Ishikawa (cell line): Measurements from ENCODE around the gene CMYA5.
A peak's percentile ranks its signal among the peaks of the same experiment; 100 is the strongest.

ENCODE experiments used
- CEBPB ChIP-seq: IDR thresholded peaks from 2 replicates; pipeline ENCODE4 v1.6.1; 2012
- CREB1 ChIP-seq: IDR thresholded peaks from 2 replicates; pipeline ENCODE4 v1.6.1; 2012; ENCODE audit warnings: low read depth
- EGR1 ChIP-seq: IDR thresholded peaks from 2 replicates; pipeline ENCODE4 v1.6.1; 2012
- EP300 ChIP-seq: IDR thresholded peaks from 2 replicates; pipeline ENCODE4 v1.6.1; 2012; ENCODE audit warnings: borderline replicate concordance
- FOXM1 ChIP-seq: IDR thresholded peaks from 2 replicates; pipeline ENCODE4 v1.6.1; 2012; ENCODE audit warnings: low read depth, borderline replicate concordance
- MAX ChIP-seq: IDR thresholded peaks from 2 replicates; pipeline ENCODE4 v1.6.1; 2012
- NFIC ChIP-seq: IDR thresholded peaks from 2 replicates; pipeline ENCODE4 v1.6.1; 2012
- RAD21 ChIP-seq: IDR thresholded peaks from 2 replicates; pipeline ENCODE4 v1.6.1; 2012; ENCODE audit warnings: low read depth
- REST ChIP-seq: IDR thresholded peaks from 2 replicates; pipeline ENCODE4 v1.6.1; 2012; ENCODE audit warnings: low read depth, mild to moderate bottlenecking
- TAF1 ChIP-seq: IDR thresholded peaks from 2 replicates; pipeline ENCODE4 v1.6.1; 2012; ENCODE audit warnings: low read depth, mild to moderate bottlenecking
- TCF12 ChIP-seq: IDR thresholded peaks from 2 replicates; pipeline ENCODE4 v1.6.1; 2012; ENCODE audit warnings: low read depth
- TEAD4 ChIP-seq: IDR thresholded peaks from 2 replicates; pipeline ENCODE4 v1.6.1; 2012
- YY1 ChIP-seq: IDR thresholded peaks from 2 replicates; pipeline ENCODE4 v1.6.1; 2012; ENCODE audit warnings: low read depth
- ZBTB7A ChIP-seq: IDR thresholded peaks from 2 replicates; pipeline ENCODE4 v1.6.1; 2012; ENCODE audit warnings: low read depth
- TF ChIP-seq, protein P1 (sequence below): IDR thresholded peaks from 2 replicates; pipeline ENCODE4 v1.6.1; 2012

The CMYA5 gene

GRCh38 chr5:79666758-79667157 lies 22.9 kb upstream of the CMYA5 start:
- no peak for TF ChIP-seq TCF12
- TF ChIP-seq REST, result no peak
- TF ChIP-seq FOXM1, result no peak
- no peak for TF ChIP-seq CREB1
- no peak for TF ChIP-seq CEBPB
- TF ChIP-seq TAF1, result no peak
- TF ChIP-seq, protein P1, sequence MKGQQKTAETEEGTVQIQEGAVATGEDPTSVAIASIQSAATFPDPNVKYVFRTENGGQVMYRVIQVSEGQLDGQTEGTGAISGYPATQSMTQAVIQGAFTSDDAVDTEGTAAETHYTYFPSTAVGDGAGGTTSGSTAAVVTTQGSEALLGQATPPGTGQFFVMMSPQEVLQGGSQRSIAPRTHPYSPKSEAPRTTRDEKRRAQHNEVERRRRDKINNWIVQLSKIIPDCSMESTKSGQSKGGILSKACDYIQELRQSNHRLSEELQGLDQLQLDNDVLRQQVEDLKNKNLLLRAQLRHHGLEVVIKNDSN, result no peak
- TF ChIP-seq TEAD4, result no peak
- TF ChIP-seq EP300, result no peak
- no peak for TF ChIP-seq MAX
- no peak for TF ChIP-seq NFIC
- no peak for TF ChIP-seq ZBTB7A
- no peak for TF ChIP-seq YY1
- TF ChIP-seq EGR1, result no peak
- no peak for TF ChIP-seq RAD21

GRCh38 chr5:79672392-79672791 lies 17.2 kb upstream of the CMYA5 start:
- no peak for TF ChIP-seq MAX
- no peak for TF ChIP-seq RAD21
- no peak for TF ChIP-seq TEAD4
- TF ChIP-seq ZBTB7A, result no peak
- TF ChIP-seq TAF1, result no peak
- TF ChIP-seq EGR1, result no peak
- TF ChIP-seq YY1, result no peak
- TF ChIP-seq, protein P1, result no peak
- TF ChIP-seq CEBPB, result no peak
- TF ChIP-seq FOXM1, result no peak
- TF ChIP-seq EP300, result no peak
- no peak for TF ChIP-seq TCF12
- TF ChIP-seq REST, result no peak
- TF ChIP-seq CREB1, result no peak
- no peak for TF ChIP-seq NFIC

GRCh38 chr5:79676354-79676753 lies 13.3 kb upstream of the CMYA5 start:
- TF ChIP-seq CEBPB, result peak; percentile 43; the same call in 1 of the 2 replicates

DNA sequence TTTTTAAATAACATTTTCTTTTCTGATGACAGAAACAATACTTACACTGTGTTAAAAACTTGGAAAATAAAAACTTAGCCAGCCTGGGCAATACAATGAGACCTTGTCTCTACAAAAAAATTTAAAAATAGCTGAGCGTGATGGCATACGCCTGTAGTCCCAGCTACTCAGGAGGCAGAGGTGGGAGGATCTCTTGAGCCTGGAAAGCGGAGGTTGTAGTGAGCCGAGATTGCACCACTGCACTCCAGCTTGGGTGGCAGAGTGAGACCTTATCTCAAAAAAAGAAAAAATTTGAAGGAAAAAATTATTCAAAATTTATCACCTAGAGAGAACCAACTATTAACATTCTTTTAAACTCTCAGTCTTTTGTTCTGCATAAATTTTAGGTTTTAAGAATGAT lies 4.9 kb upstream of the CMYA5 start:
- TF ChIP-seq CEBPB (no peak), YY1 (no peak), TCF12 (no peak), CREB1 (no peak), TAF1 (no peak), REST (no peak), TEAD4 (no peak), MAX (no peak), ZBTB7A (no peak), EP300 (no peak), RAD21 (no peak)

- TF ChIP-seq ZBTB7A, result no peak
Measured at GRCh38 chr5:79685627-79686026, 4.0 kb upstream of the CMYA5 start.
